Activated CD4-positive, alpha-beta T cell treated with anti-CD3 and anti-CD28 coated beads, Interleukin-2, amount 10 ng/mL, durations not matched to agents 7 days and 5 days (primary cell): ENCODE measurements around the gene SYNGR1. TPM values are rescaled to one million over a fixed set of nuclear protein-coding genes. Genes with fewer than 3 reads are reported as not detected.

ENCODE experiments used
- CTCF ChIA-PET: fragments of 350-600 bp; sonication (Branson Sonifier 250); formaldehyde crosslinking; loops from one replicate; lab custom pipeline; 2021; ENCODE audit warnings: antibody characterized with exemption; lab: Charles Lee
- POLR2A ChIA-PET: fragments of 350-600 bp; sonication (Branson Sonifier 250); formaldehyde crosslinking; loops from one replicate; lab custom pipeline; 2021; ENCODE audit warnings: antibody characterized with exemption; lab: Charles Lee
- DNase-seq: peaks from one replicate; pipeline ENCODE4 v3.0.0-alpha.2; 2020
- H3K27ac Mint-ChIP-seq: one replicate; pipeline ENCODE4 v1.8.0; 2021; ENCODE audit warnings: mild to moderate bottlenecking, moderate library complexity, mixed read lengths
- H3K27me3 Mint-ChIP-seq: one replicate; pipeline ENCODE4 v1.8.0; 2021; ENCODE audit warnings: mixed read lengths
- H3K36me3 Mint-ChIP-seq: one replicate; pipeline ENCODE4 v1.8.0; 2021; ENCODE audit warnings: low read depth, mixed read lengths
- H3K4me1 Mint-ChIP-seq: one replicate; pipeline ENCODE4 v1.8.0; 2021; ENCODE audit warnings: mixed read lengths
- H3K4me3 Mint-ChIP-seq: one replicate; pipeline ENCODE4 v1.8.0; 2021; ENCODE audit warnings: mild to moderate bottlenecking, moderate library complexity, mixed read lengths
- H3K9me3 Mint-ChIP-seq: one replicate; pipeline ENCODE4 v1.8.0; 2021; ENCODE audit warnings: mixed read lengths
- total RNA-seq, 2 experiments: library from RNA; stranded (reverse); gene quantifications; one replicate each; pipeline ENCODE4 v1.2.3, GENCODE V29; 2021

The SYNGR1 gene
- total RNA-seq, 2 experiments from 2014 or later = 0.42 to 0.77 TPM

- POLR2A ChIA-PET = no interaction called here
- Mint-ChIP-seq H3K4me1 (peaks cover 16% of the 10 kb centered on the region), H3K27ac (no peak overlapping the region), H3K4me3 (no peak overlapping the region), H3K9me3 (no peaks in the 10 kb centered on the region), H3K36me3 (peaks cover 9% of the 10 kb centered on the region), H3K27me3 (peaks cover 5% of the 10 kb centered on the region)
- no peak for DNase-seq
- CTCF ChIA-PET = interaction anchor here (1.0 kb wide), 1 partner anchor 15 kb away, joined by 4 read pairs; no protein-coding TSS in a partner anchor
These were observed 83.9 kb downstream of the SYNGR1 start for GRCh38 chr22:39433476-39434242.

DNA sequence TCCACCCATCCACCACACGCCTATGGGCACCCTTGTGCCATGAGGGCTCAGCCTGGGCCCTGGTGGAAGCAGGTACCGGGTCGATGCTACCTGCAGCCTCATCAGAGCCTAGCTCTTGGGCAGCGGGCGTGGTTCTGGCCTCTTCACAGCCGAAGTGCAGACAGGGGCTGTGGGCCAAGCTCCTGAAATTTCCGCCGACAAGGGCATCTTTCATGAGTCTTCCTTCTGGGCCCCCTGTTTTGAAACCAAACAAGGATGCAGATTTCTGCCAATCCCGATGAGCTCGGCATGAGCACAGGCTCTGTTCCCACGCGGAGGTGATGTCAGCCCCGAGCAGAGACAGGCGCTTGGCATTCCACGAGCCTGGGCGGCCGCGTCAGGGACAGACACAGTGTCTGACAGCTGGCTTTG lies 84.5 kb downstream of the SYNGR1 start:
- ChIA-PET CTCF (interaction anchor here (1.4 kb wide), 1 partner anchor 24 kb away, joined by 3 read pairs; no protein-coding TSS in a partner anchor), POLR2A (no interaction called here)
- DNase-seq = no peak
- Mint-ChIP-seq H3K4me3 (no peak overlapping the region), H3K36me3 (peaks cover 9% of the 10 kb centered on the region), H3K27ac (no peak overlapping the region), H3K27me3 (peaks cover 10% of the 10 kb centered on the region), H3K9me3 (no peaks in the 10 kb centered on the region), H3K4me1 (peaks cover 22% of the 10 kb centered on the region)

DNA sequence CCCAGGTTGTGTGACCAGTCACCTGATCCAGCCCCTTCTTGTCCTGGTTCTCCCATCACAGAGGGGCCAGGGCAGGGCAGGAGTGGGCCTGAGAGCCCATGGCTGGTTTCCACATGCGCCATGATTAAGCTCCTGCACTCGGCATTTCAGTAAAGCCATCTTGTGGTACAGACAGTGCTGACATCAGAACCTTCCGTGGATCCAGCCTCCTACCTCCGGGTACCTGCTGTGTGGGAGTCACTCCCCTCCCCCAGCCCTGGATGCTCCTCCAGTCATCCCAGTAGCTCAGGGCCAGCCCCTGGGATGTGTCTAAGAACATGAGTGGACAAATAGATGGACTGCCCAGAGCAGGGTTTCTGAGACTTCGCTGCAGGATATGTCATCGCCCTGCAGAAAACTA lies 84.9 kb downstream of the SYNGR1 start:
- Mint-ChIP-seq H3K4me3 (no peak overlapping the region), H3K36me3 (peaks cover 9% of the 10 kb centered on the region), H3K9me3 (no peaks in the 10 kb centered on the region), H3K27me3 (peaks cover 12% of the 10 kb centered on the region), H3K27ac (no peak overlapping the region), H3K4me1 (peaks cover 24% of the 10 kb centered on the region)
- DNase-seq = no peak
- CTCF ChIA-PET = interaction anchor here (1.4 kb wide), 1 partner anchor 24 kb away, joined by 3 read pairs; no protein-coding TSS in a partner anchor
- POLR2A ChIA-PET = no interaction called here

Other genes starting within 250 kb of the SYNGR1 start
- 10 to 100 TPM; 14.9 to 16.0 TPM for gene CBX7, start 197.3 kb upstream of the SYNGR1 start, total RNA-seq
- gene PDGFB, start 105.0 kb upstream of the SYNGR1 start, total RNA-seq = 1 to 10 TPM in 1 of 2 experiments, under 1 TPM in 1; 0.89 to 1.1 TPM
- gene RPL3, start 30.4 kb upstream of the SYNGR1 start, total RNA-seq = 1,000 to 10,000 TPM; 1,621 to 1,780 TPM
- 10 to 100 TPM; 36.4 to 40.8 TPM for gene TAB1, start 49.8 kb downstream of the SYNGR1 start, total RNA-seq
- gene MGAT3, start 107.0 kb downstream of the SYNGR1 start, total RNA-seq = 10 to 100 TPM; 12.8 to 15.5 TPM
- gene MIEF1, start 152.3 kb downstream of the SYNGR1 start, total RNA-seq = 10 to 100 TPM; 34.8 to 40.0 TPM
- gene ATF4, start 170.6 kb downstream of the SYNGR1 start, total RNA-seq = 100 to 1,000 TPM; 372 to 437 TPM
- gene RPS19BP1, start 182.8 kb downstream of the SYNGR1 start, total RNA-seq = 10 to 100 TPM; 51.8 to 69.3 TPM
- gene CACNA1I, start 220.8 kb downstream of the SYNGR1 start, total RNA-seq = 1 to 10 TPM; 8.4 to 9.3 TPM